SK-N-SH treated with all-trans-retinoic acid at 6 μM for 48 hours (cell line): Measurements from ENCODE around the gene TDRD9.

ENCODE experiments used
- CSDC2 ChIP-seq: fragments of 250-450 bp; sonication (Bioruptor Pico); IDR thresholded peaks from 2 replicates; pipeline ENCODE4 v1.5.0; 2020; ENCODE audit warnings: mild to moderate bottlenecking, moderate library complexity
- ZFP3 ChIP-seq: fragments of 250-450 bp; sonication (Bioruptor Pico); IDR thresholded peaks from 2 replicates; pipeline ENCODE4 v1.5.0; 2020; ENCODE audit warnings: mild to moderate bottlenecking, moderate library complexity

GRCh38 chr14:103880348-103881267 is 47.6 kb upstream of the TDRD9 start:
- TF ChIP-seq ZFP3 (CRISPR knock-in tag) (no peak), CSDC2 (no peak)
